SK-N-SH treated with all-trans-retinoic acid at 6 μM for 48 hours (cell line): Measurements from ENCODE around the gene PPP4R1.

Source experiments
- GLIS3 ChIP-seq: fragments of 250-450 bp; sonication (Bioruptor Pico); IDR thresholded peaks from 2 replicates; pipeline ENCODE4 v1.5.0; 2020; ENCODE audit warnings: mild to moderate bottlenecking, moderate library complexity
- RARB ChIP-seq: fragments of 250-450 bp; sonication (Bioruptor Pico); IDR thresholded peaks from 2 replicates; pipeline ENCODE4 v1.8.0; 2021; ENCODE audit warnings: mild to moderate bottlenecking, moderate library complexity
- SNAI2 ChIP-seq: fragments of 250-450 bp; sonication (Bioruptor Pico); IDR thresholded peaks from 2 replicates; pipeline ENCODE4 v1.5.0; 2020; ENCODE audit warnings: mild to moderate bottlenecking, moderate library complexity
- ZFP3 ChIP-seq: fragments of 250-450 bp; sonication (Bioruptor Pico); IDR thresholded peaks from 2 replicates; pipeline ENCODE4 v1.5.0; 2020; ENCODE audit warnings: mild to moderate bottlenecking, moderate library complexity
- ZNF70 ChIP-seq: fragments of 450-650 bp; formaldehyde crosslinking; IDR thresholded peaks from 2 replicates; pipeline ENCODE4 v1.5.0; 2020; ENCODE audit warnings: mild to moderate bottlenecking, moderate library complexity
- ZNF8 ChIP-seq: fragments of 450-650 bp; formaldehyde crosslinking; IDR thresholded peaks from 2 replicates; pipeline ENCODE4 v1.5.0; 2020; ENCODE audit warnings: mild to moderate bottlenecking, moderate library complexity
- TF ChIP-seq, protein P1 (sequence below): fragments of 250-450 bp; sonication (Bioruptor Pico); IDR thresholded peaks from 2 replicates; pipeline ENCODE4 v1.8.0; 2020; ENCODE audit warnings: mild to moderate bottlenecking, moderate library complexity, borderline replicate concordance

DNA sequence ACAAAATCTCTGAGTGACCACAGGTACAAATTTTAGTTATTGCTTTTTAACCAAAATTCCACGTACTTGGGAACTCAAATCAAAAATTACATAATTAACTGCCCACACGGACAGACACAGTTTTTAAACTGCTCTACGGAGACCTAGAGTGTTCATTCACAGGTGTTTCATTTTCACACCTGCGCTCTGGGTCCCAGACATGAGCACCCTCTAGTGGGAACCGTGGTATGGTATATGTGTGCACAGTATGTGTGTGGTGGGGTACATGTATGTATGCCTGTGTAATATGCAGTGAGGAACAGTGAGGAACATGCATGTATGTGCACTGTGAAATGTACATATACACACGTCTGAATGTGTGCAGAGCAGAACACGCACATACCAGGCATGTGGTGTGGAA lies 65.0 kb downstream of the PPP4R1 start:
- TF ChIP-seq RARB (CRISPR knock-in tag) = no peak
- no peak for TF ChIP-seq GLIS3 (CRISPR knock-in tag)
- no peak for TF ChIP-seq SNAI2 (CRISPR knock-in tag)
- TF ChIP-seq, protein P1, sequence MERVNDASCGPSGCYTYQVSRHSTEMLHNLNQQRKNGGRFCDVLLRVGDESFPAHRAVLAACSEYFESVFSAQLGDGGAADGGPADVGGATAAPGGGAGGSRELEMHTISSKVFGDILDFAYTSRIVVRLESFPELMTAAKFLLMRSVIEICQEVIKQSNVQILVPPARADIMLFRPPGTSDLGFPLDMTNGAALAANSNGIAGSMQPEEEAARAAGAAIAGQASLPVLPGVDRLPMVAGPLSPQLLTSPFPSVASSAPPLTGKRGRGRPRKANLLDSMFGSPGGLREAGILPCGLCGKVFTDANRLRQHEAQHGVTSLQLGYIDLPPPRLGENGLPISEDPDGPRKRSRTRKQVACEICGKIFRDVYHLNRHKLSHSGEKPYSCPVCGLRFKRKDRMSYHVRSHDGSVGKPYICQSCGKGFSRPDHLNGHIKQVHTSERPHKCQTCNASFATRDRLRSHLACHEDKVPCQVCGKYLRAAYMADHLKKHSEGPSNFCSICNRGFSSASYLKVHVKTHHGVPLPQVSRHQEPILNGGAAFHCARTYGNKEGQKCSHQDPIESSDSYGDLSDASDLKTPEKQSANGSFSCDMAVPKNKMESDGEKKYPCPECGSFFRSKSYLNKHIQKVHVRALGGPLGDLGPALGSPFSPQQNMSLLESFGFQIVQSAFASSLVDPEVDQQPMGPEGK (CRISPR knock-in tag) = no peak
- TF ChIP-seq ZNF70 (CRISPR knock-in tag) = no peak
- TF ChIP-seq ZNF8 (CRISPR knock-in tag) = no peak
- TF ChIP-seq ZFP3 (CRISPR knock-in tag) = no peak
